Measurements from ENCODE around the gene SAFB2.
A peak's percentile ranks its signal among the peaks of the same experiment; 100 is the strongest.

SAFB2 gene

GRCh38 chr19:5622465-5623396, at the start of gene SAFB2, which contains the start of gene SAFB:
Gene SAFB2, minus strand, starts transcription at chr19:5622776. Its CDS starts 61 bp downstream, at chr19:5622715.
Gene SAFB, plus strand, starts transcription at chr19:5623083. Its CDS starts 123 bp downstream, at chr19:5623206.
- DNase-seq, result peak; percentile 99

GRCh38 chr19:5671600-5671999, 49.0 kb upstream of the SAFB2 start:
- DNase-seq, result no peak

GRCh38 chr19:5669212-5669611, 46.6 kb upstream of the SAFB2 start:
- no peak for DNase-seq

GRCh38 chr19:5667751-5668271, 45.2 kb upstream of the SAFB2 start:
- DNase-seq, result no peak

GRCh38 chr19:5666921-5667610, 44.5 kb upstream of the SAFB2 start:
- no peak for DNase-seq

- DNase-seq, result no peak
These were observed 43.4 kb upstream of the SAFB2 start for GRCh38 chr19:5665781-5666513.

- no peak for DNase-seq
These were observed 41.9 kb upstream of the SAFB2 start for GRCh38 chr19:5664515-5664914.

GRCh38 chr19:5663904-5664303, 41.3 kb upstream of the SAFB2 start:
- no peak for DNase-seq

- no peak for DNase-seq
These were observed 38.9 kb upstream of the SAFB2 start for GRCh38 chr19:5661483-5661882.

- no peak for DNase-seq
These were observed 32.8 kb upstream of the SAFB2 start for GRCh38 chr19:5655412-5655811.

GRCh38 chr19:5654931-5655330, 32.4 kb upstream of the SAFB2 start:
- DNase-seq, result no peak

GRCh38 chr19:5652261-5652660, 29.7 kb upstream of the SAFB2 start:
- no peak for DNase-seq

GRCh38 chr19:5651361-5651760, 28.8 kb upstream of the SAFB2 start:
- no peak for DNase-seq

- DNase-seq, result no peak
These were observed 25.9 kb upstream of the SAFB2 start for GRCh38 chr19:5648464-5648863.

- no peak for DNase-seq
These were observed 24.1 kb upstream of the SAFB2 start for GRCh38 chr19:5646703-5647102.

- no peak for DNase-seq
These were observed 22.8 kb upstream of the SAFB2 start for GRCh38 chr19:5645409-5645808.

GRCh38 chr19:5644037-5644436, 21.5 kb upstream of the SAFB2 start:
- no peak for DNase-seq

GRCh38 chr19:5643060-5643459, 20.5 kb upstream of the SAFB2 start:
- DNase-seq, result no peak

- no peak for DNase-seq
These were observed 19.6 kb upstream of the SAFB2 start for GRCh38 chr19:5642204-5642603.

- no peak for DNase-seq
These were observed 18.6 kb upstream of the SAFB2 start for GRCh38 chr19:5641171-5641570.

- no peak for DNase-seq
These were observed 15.4 kb upstream of the SAFB2 start for GRCh38 chr19:5637971-5638370.

- DNase-seq, result no peak
These were observed 12.9 kb upstream of the SAFB2 start for GRCh38 chr19:5635427-5635826.

- DNase-seq, result no peak
These were observed 10.1 kb upstream of the SAFB2 start for GRCh38 chr19:5632657-5633056.
